ENCODE results near the gene ZFP36.
"Not testable (repeated sequence)": the region's sequence is repeated elsewhere in the genome, so short reads cannot be mapped to it uniquely, and the experiment has no call there.

Gene ZFP36

DNA sequence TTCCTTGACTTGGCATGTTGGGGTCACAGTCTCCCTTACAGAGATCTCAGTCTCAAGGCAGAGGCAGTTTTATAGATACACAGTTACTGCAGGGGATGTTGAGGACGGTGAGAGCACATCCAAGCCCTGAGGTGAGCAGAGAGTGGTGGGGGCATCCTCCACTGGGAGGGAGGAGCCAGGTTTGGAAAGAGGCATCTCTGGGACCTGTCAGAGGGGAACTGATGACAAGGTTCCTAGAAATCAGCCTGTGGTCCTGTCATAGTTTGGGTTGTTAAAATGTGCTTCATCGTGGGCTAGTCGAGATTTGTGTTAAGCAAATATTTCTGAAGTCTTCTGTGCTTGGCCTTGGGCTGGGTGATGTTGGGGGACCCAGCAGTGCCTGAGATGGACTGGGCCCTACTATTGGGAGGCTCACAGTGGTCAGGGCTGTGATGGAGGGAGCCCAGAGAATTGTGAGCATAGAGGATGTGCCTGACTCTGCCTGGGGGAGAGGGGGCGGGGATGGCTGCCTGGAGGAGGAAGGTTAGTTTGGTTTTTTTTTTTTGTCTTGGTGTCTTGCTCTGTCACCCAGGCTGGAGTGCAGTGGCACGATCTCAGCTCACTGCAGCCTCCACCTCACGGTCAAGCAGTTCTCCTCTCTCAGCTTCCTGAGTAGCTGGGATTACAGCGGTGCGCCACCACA is 42.6 kb downstream of the ZFP36 start:
- DNase-seq: no peak

DNA sequence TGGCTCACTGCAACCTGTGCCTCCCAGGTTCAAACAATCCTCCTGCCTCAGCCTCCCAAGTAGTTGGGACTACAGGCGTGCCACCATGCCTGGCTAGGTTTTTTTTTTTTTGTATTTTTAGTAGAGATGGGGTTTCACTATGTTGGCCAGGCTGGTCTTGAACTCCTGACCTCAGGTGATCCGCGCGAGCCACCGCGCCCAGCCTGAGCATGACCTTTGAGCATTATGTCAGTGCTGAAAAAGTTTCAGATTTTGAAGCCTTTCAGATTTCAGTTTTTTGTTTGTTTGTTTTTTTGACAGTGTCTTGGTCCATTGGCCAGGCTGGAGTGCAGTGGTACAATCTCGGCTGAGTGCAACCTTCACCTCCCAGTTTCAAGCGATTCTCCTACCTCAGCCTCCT is 44.6 kb downstream of the ZFP36 start:
- DNase-seq: not testable (repeated sequence)
